H1 (cell line): ENCODE data around the gene NME8. TPM values are rescaled to one million over a fixed set of nuclear protein-coding genes. Genes with fewer than 3 reads are reported as not detected.

ENCODE experiments used
- RXRA ChIP-seq: IDR thresholded peaks from 2 replicates; pipeline ENCODE4 v1.6.1; 2011; ENCODE audit warnings: low read depth, mild to moderate bottlenecking, low read length, moderate library complexity; ENCODE audit not compliant: insufficient read depth
- SIN3A ChIP-seq, 2 experiments: IDR thresholded peaks in 1 of 2; conservative IDR thresholded peaks in 1 of 2; 2 replicates each; pipeline ENCODE4 v1.6.1; 2011 to 2012; ENCODE audit warnings: low read length in 2 of 2, improper control_type of control experiment in 1 of 2, low read depth in 1 of 2, mild to moderate bottlenecking in 1 of 2
- polyA plus RNA-seq, 7 experiments: library from polyadenylated mRNA; depleted of rRNA in 3 of 7; stranded (reverse) in 5 of 7; unstranded in 2 of 7; fragments of >200 nt in 5 of 7; fragments of 200-250 nt in 2 of 7; gene quantifications; 1 replicate in 5 of 7; 2 replicates in 1 of 7; 4 replicates in 1 of 7; pipeline versions ENCODE4 v1.2.1 to v1.2.3, GENCODE V29; 2011 to 2013; ENCODE audit warnings: missing spikeins in 2 of 7, mixed read lengths in 2 of 7
- total RNA-seq: library from RNA; stranded (reverse); fragmentation: NEBNext Ultra II Directional; extraction: Animal tissue kit (Norgen Biotek cat#: 25700); gene quantifications from 2 replicates; pipeline ENCODE4 v1.2.1, GENCODE V29; 2021

NME8 gene
- total and polyA plus RNA-seq, 2 of the 8 experiments (the other 6 are each of a cell fraction or from before 2014, with no cell fraction given) = 0.22 to 0.44 TPM

- no peak for TF ChIP-seq RXRA
- no peak for TF ChIP-seq SIN3A (conservative IDR thresholded peaks at IDR 0.05 in 1 of 2, IDR thresholded peaks at IDR 0.05 in 1 of 2; ENCODE audit: low read depth in 1 of 2, low read length in 2 of 2)
Measured at GRCh38 chr7:37848297-37848696, at the start of gene NME8 (continued).
